SJCRH30 (cell line): ENCODE data around the gene TRIM60. TPM values are rescaled to one million over a fixed set of nuclear protein-coding genes. Genes with fewer than 3 reads are reported as not detected.
"Not testable (repeated sequence)": the region's sequence is repeated elsewhere in the genome, so short reads cannot be mapped to it uniquely, and the experiment has no call there.

ENCODE experiments used
- DNase-seq, 2 experiments: peaks; one replicate each; pipeline ENCODE4 v3.0.0-alpha.2; 2015 to 2020
- H3K27ac ChIP-seq: fragments of 250-450 bp; sonication (Bioruptor Pico); 2 replicates; pipeline ENCODE4 v1.5.1; 2020; ENCODE audit warnings: mild to moderate bottlenecking, moderate library complexity
- H3K27me3 ChIP-seq: fragments of 250-450 bp; sonication (Bioruptor Pico); 2 replicates; pipeline ENCODE4 v1.5.1; 2020; ENCODE audit warnings: mild to moderate bottlenecking, moderate library complexity
- H3K36me3 ChIP-seq: fragments of 250-450 bp; sonication (Bioruptor Pico); 2 replicates; pipeline ENCODE4 v1.5.1; 2020; ENCODE audit warnings: mild to moderate bottlenecking, moderate library complexity
- H3K4me1 ChIP-seq: fragments of 250-450 bp; sonication (Bioruptor Pico); 2 replicates; pipeline ENCODE4 v1.5.1; 2020; ENCODE audit warnings: mild to moderate bottlenecking, moderate library complexity
- H3K4me3 ChIP-seq: fragments of 250-450 bp; sonication (Bioruptor Pico); 2 replicates; pipeline ENCODE4 v1.5.1; 2020; ENCODE audit warnings: mild to moderate bottlenecking, moderate library complexity
- H3K9me3 ChIP-seq: fragments of 250-450 bp; sonication (Bioruptor Pico); replicated peaks from 2 replicates; pipeline ENCODE4 v1.5.1; 2020; ENCODE audit warnings: mild to moderate bottlenecking, moderate library complexity
- total RNA-seq: library from RNA; depleted of rRNA; stranded (reverse); fragments of >200 nt; shearing (Covaris generic); gene quantifications from 2 replicates; pipeline ENCODE4 v1.2.3, GENCODE V29; 2014

TRIM60 gene
- total RNA-seq, 1 experiment from 2014 or later: not detected

DNA sequence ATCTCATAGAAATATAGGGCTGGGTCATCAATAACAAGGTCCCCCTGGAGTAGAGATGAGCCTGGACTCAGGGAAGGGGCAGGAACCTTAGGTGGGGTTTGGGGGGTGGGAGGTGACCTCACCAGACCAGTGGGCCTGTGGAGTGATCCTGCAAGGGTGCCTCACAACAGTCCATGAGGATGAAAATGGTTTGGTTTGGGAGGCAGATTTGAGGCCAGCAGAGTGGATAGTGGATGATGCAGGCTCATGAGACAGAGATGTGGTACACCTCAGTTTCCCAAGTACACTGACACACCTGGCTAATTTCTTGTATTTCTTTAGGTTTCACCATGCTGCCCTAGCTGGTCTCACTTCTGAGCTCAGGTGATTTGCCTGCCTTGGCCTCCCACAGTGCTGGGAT lies 18.1 kb upstream of the TRIM60 start:
- DNase-seq: no peak
- no peaks in the 10 kb centered on the region for H3K27me3 ChIP-seq

DNA sequence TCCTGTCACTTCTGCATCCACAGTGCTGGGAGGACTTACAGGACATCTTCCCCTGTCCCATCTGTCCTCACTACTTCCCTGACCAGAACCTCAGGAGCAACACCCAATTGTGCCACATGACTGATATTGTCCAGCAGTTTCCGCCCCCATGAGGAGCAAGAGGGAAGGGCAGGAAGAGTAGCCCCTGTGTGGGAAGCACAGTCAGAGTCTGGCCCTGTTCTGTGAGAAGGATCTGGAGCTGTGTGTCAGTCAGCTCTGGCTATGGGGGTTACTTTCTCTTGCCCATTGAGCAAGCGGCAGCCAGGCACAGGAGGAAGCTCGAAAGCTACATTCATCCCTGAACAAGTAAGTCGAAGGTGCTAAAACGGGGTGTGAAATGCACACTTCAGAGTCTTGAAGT lies 14.8 kb upstream of the TRIM60 start:
- no peaks in the 10 kb centered on the region for H3K9me3 ChIP-seq
- H3K27ac ChIP-seq: no peak overlapping the region
- H3K27me3 ChIP-seq: no peaks in the 10 kb centered on the region
- H3K36me3 ChIP-seq: no peaks in the 10 kb centered on the region
- H3K4me1 ChIP-seq: no peaks in the 10 kb centered on the region
- no peak overlapping the region for H3K4me3 ChIP-seq
- DNase-seq: peak; percentile 13 to 21

More for the DNA sequence above, 18.1 kb upstream of the TRIM60 start:
- Histone ChIP-seq H3K27ac (no peak overlapping the region), H3K4me1 (no peaks in the 10 kb centered on the region), H3K4me3 (no peak overlapping the region), H3K36me3 (no peaks in the 10 kb centered on the region), H3K9me3 (no peaks in the 10 kb centered on the region)

DNA sequence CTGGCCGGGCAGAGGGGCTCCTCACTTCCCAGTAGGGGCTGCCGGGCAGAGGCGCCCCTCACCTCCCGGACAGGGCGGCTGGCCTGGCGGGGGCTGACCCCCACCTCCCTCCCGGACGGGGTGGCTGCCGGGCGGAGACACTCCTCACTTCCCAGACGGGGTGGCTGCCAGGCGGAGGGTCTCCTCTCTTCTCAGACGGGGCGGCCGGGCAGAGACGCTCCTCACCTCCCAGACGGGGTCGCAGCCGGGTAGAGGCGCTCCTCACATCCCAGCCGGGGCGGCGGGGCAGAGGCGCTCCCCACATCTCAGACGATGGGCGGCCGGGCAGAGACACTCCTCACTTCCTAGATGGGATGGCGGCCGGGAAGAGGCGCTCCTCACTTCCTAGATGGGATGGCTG lies 11.8 kb upstream of the TRIM60 start:
- not testable (repeated sequence) for H3K27me3 ChIP-seq, H3K9me3 ChIP-seq, DNase-seq, H3K36me3 ChIP-seq, H3K4me1 ChIP-seq, H3K27ac ChIP-seq, H3K4me3 ChIP-seq

DNA sequence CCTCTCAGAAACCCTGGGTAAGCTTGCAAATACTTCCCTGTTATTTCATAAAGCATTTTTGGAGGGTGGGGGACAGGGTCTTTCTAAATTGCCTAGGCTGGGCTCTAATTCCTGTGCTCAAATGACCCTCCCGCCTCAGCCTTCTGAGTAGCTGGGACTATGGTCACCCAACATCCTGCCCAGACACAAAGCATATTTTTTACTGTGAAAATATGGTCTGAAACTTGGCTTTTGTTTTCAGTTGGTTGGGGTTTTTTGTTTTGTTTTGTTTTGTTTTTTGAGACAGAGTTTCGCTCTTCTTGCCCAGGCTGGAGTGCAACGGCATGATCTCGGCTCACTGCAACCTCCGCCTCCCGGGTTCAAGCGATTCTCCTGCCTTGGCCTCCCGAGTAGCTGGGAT lies 6.0 kb upstream of the TRIM60 start:
- not testable (repeated sequence) for H3K27ac ChIP-seq, H3K36me3 ChIP-seq, H3K9me3 ChIP-seq, H3K27me3 ChIP-seq, H3K4me1 ChIP-seq, DNase-seq, H3K4me3 ChIP-seq

DNA sequence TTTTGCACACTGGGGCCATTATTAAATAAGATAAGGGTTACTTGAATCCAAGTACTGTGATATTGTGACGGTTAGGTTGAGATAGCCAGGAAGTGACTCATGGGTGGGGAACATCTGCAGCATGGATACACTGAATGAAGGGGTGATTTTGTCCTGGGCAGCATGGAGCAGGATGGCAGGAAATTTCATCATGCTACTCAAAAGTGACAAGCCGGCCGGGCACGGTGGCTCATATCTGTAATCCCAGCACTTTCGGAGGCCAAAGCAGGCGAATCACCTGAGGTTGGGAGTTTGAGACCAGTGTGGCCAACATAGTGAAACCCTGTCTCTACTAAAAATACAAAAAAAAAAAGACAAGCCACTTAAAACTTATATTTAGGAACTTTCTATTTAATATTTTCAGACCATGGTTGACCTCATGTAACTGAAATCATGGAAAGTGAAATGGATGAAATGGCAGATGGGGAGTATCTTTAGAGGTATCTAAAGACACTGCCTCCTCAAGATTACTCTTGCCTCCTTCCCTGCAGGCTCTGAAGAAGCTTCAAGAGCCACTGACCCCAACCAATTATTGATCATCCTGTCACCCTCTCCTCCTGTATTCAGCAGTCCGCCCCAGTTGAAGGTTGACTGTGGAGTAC lies 3.9 kb upstream of the TRIM60 start:
- Histone ChIP-seq H3K9me3 (no peaks in the 10 kb centered on the region), H3K27ac (no peak overlapping the region), H3K27me3 (no peaks in the 10 kb centered on the region), H3K4me3 (no peak overlapping the region), H3K36me3 (no peaks in the 10 kb centered on the region), H3K4me1 (no peaks in the 10 kb centered on the region)
- DNase-seq: peak in 1 of 2 experiments; percentile 11

DNA sequence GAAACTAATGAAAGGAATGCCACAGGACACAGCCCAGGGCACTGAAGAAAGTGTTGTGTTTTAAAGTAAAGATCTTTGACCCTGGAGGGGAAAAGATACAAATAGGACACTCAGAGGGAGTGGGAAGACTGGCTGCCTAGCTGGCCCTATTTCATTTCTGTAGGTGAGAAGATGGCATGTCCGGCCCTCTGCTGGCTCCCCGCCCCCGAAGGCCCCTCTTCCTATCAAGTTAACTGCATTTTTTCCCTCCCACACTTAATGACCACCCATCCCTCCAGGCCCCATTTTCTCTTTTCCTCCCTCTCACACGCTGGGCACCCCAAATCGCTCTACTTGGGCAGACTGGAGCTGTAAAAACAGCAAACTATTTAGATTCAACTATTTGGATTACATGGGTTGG lies 16.4 kb downstream of the TRIM60 start:
- Histone ChIP-seq H3K4me1 (no peaks in the 10 kb centered on the region), H3K36me3 (no peaks in the 10 kb centered on the region), H3K9me3 (no peaks in the 10 kb centered on the region)

DNA sequence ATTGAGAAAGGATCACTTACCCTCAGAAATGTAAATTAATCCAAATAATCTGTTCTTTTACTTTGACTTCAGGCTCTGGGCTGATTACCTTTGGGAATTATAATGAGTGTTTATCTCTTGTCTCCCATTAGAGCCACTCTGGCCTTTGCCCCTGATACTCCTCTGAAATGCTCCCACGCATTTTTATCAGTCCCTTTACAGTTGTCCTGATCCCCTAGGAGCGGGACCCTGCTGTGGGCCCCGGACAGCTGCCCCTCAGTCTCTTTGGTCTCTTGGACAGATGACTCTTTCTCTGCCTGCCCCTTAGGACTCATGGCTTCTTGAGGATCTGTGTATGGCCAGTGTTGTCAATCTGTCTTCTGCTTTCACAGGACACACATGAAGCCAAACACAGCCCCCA lies 20.8 kb downstream of the TRIM60 start:
- Histone ChIP-seq H3K4me3 (no peak overlapping the region), H3K9me3 (no peaks in the 10 kb centered on the region), H3K4me1 (no peaks in the 10 kb centered on the region), H3K36me3 (no peaks in the 10 kb centered on the region), H3K27me3 (no peaks in the 10 kb centered on the region), H3K27ac (no peak overlapping the region)
- DNase-seq: peak in 1 of 2 experiments; percentile 4

More for the DNA sequence above, 16.4 kb downstream of the TRIM60 start:
- no peaks in the 10 kb centered on the region for H3K27me3 ChIP-seq
- no peak overlapping the region for H3K4me3 ChIP-seq
- no peak for DNase-seq
- H3K27ac ChIP-seq: no peak overlapping the region

DNA sequence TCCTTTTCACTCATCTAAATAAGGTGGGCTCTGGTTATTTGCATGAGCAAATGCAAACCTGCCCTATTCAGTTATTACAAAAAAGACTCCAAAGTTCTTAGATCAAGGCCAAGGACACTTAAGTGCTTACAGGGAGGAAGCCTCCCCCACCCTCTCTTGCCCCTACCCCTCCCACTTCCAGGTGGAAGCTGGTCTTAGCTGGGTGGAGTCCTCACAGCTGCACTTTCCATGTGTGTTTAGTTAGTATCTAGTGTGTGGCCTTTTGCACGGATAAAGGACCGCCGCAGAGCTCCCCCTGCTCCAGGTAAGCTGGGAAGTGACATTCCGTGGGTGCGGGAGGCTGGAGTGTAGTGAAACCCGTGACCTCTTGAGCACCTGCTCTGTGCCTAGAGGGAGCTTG lies 21.8 kb downstream of the TRIM60 start, which contains the start of gene TRIM75:
Gene TRIM75 (plus strand): TSS at position 222 of the 400 bp plus-strand sequence. CDS start 5,282 bp downstream, outside the sequence.
- no peak for DNase-seq
- H3K9me3 ChIP-seq: no peaks in the 10 kb centered on the region
- H3K27ac ChIP-seq: no peak within 1 kb of the TSS
- H3K4me3 ChIP-seq: no peak within 1 kb of the TSS
- H3K4me1 ChIP-seq: peaks cover 5% of the 10 kb centered on the region
- H3K36me3 ChIP-seq: no peaks in the 10 kb centered on the region
- no peaks in the 10 kb centered on the region for H3K27me3 ChIP-seq

DNA sequence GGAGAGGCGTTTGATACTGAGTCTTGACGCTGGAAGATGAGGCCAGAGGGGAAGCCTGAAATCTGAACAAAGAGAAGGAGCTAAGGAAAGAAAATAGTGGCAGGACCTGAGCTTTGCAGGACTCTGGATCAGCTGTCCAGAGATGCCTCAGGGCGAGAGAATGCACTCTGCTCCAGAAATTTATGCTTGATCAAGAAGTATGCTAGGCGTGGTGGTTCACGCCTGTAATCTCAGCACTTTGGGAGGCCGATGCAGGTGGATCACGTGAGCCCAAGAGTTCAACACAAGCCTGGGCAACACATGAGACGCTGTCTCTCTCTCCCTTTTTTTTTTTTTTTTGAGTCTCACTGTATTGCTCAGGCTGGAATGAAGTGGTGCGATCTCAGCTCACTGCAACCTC lies 23.8 kb downstream of the TRIM60 start:
- Histone ChIP-seq H3K36me3 (no peaks in the 10 kb centered on the region), H3K4me3 (no peak overlapping the region), H3K9me3 (no peaks in the 10 kb centered on the region), H3K27me3 (no peaks in the 10 kb centered on the region), H3K4me1 (peaks cover 15% of the 10 kb centered on the region), H3K27ac (no peak overlapping the region)
- DNase-seq: no peak

DNA sequence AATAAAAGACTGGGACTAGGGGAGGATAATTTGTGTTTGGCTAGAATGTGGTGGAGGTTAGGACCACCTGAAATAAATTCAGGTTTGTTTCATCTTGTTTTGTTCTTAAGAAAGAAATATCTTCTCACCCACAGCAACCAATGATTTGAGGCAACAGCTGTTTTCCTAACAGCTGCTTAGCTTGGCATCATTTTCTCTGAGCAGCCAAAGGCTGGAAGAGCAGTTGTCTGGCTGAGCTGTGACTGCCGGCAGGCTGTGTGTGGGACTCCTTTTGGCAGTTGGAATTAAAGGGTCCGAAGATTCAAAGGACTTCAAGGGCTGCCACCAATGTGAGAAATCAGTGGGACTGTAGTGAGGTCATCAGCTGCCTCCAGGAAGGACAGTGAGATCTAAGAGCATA lies 26.9 kb downstream of the TRIM60 start:
- peak; percentile 71 to 87 for DNase-seq
- Histone ChIP-seq H3K27me3 (no peaks in the 10 kb centered on the region), H3K27ac (peak overlapping the region; percentile 78)

DNA sequence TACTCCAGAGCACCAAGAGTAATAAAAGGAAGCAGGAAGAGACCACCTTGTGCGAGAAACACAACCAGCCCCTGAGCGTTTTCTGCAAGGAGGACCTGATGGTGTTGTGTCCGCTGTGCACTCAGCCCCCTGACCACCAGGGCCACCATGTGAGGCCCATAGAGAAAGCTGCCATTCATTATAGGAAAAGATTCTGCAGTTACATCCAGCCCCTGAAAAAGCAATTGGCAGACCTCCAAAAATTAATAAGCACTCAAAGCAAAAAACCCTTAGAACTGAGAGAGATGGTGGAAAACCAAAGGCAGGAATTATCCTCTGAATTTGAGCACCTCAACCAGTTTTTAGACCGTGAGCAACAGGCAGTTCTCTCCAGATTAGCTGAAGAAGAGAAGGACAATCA lies 27.6 kb downstream of the TRIM60 start:
- Histone ChIP-seq H3K4me3 (peak overlapping the region; percentile 29), H3K36me3 (no peaks in the 10 kb centered on the region), H3K9me3 (no peaks in the 10 kb centered on the region), H3K27me3 (no peaks in the 10 kb centered on the region), H3K27ac (peak overlapping the region; percentile 78), H3K4me1 (peaks cover 15% of the 10 kb centered on the region)
- DNase-seq: peak; percentile 45 to 70

More for the DNA sequence above, 26.9 kb downstream of the TRIM60 start:
- Histone ChIP-seq H3K4me3 (peak overlapping the region; percentile 29), H3K36me3 (no peaks in the 10 kb centered on the region), H3K9me3 (no peaks in the 10 kb centered on the region), H3K4me1 (peaks cover 15% of the 10 kb centered on the region)

DNA sequence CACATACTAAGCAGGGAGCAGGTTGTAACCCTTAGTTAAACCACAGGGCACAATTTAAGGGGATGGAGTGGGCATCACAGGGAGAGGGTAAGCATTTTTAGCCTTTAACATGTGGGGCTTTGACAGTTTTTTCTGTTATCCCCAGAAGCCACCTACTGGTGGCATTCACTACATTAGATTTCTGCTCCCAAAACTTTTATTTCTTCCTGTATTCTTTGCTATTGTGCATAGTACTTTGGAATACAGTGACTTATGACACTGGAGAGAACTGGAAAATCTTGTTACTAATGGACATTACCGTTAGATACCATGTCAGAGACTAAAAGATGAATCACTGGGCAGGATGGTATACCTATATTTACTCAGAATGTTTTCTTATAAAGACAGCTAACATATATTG lies 29.1 kb downstream of the TRIM60 start:
- Histone ChIP-seq H3K36me3 (no peaks in the 10 kb centered on the region), H3K9me3 (no peaks in the 10 kb centered on the region), H3K27me3 (no peaks in the 10 kb centered on the region), H3K4me3 (no peak overlapping the region), H3K27ac (no peak overlapping the region), H3K4me1 (peaks cover 15% of the 10 kb centered on the region)
- peak in 1 of 2 experiments; percentile 17 for DNase-seq

DNA sequence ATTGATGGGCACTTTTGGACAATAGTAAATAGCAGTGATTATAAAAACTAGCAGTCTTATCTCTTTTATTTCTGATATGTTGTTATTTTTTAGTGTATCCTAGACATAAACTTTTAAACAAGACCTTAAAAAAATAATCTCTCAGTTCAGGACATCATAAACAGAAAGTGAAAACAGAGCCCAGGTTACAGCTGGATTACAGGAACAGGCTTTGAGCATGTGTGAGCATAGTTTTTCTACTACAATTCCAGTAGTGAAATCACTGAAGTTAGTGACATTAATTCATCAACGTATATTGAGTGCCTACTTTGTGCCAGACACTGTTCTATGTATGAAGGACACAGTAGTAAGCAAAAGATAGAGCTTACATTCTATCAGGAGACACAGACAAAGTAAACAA lies 38.8 kb downstream of the TRIM60 start:
- Histone ChIP-seq H3K4me3 (no peak overlapping the region), H3K27ac (no peak overlapping the region), H3K27me3 (no peaks in the 10 kb centered on the region), H3K9me3 (no peaks in the 10 kb centered on the region), H3K4me1 (no peaks in the 10 kb centered on the region), H3K36me3 (no peaks in the 10 kb centered on the region)
- no peak for DNase-seq

DNA sequence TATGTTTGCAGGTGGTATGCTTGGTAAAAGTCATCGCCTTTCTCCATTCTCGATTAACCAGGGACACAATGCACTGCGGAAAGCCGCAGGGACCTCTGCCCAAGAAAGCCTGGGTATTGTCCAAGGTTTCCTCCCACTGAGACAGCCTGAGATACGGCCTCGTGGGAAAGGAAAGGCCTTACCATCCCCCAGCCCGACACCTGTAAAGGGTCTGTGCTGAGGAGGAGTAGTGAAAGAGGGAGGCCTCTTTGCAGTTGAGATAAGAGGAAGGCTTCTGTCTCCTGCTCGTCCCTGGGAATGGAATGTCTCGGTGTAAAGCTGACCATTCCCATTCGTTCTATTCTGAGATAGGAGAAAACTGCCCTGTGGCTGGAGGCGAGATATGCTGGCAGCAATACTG lies 41.5 kb downstream of the TRIM60 start:
- not testable (repeated sequence) for DNase-seq, H3K36me3 ChIP-seq, H3K4me3 ChIP-seq, H3K27ac ChIP-seq, H3K4me1 ChIP-seq, H3K9me3 ChIP-seq, H3K27me3 ChIP-seq

DNA sequence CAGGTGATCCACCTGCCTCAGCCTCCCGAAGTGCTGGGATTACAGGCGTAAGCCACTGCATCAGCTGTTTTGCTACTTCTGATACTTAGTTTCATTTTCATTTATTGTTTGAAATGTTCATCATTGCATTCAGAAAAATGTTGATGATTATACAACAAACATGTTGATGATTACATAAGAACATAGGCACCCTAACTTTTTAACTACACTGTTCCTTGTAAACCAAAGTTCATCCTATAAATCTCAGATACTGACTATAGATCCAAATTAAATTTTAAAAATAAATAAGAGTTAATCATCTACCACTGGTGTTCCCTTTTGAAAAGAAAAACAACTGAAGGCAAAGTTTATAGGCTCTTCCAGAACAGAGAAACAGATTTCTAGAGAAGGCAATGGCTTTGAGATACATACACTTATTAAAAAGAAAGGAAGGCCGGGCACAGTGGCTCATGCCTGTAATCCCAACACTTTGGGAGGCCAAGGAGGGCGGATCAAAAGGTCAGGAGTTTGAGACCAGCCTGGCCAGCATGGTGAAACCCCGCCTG lies 45.3 kb downstream of the TRIM60 start:
- H3K27ac ChIP-seq: no peak overlapping the region
- no peak for DNase-seq
- no peaks in the 10 kb centered on the region for H3K9me3 ChIP-seq
- no peaks in the 10 kb centered on the region for H3K27me3 ChIP-seq
- H3K4me1 ChIP-seq: no peaks in the 10 kb centered on the region
- no peaks in the 10 kb centered on the region for H3K36me3 ChIP-seq
- H3K4me3 ChIP-seq: no peak overlapping the region

DNA sequence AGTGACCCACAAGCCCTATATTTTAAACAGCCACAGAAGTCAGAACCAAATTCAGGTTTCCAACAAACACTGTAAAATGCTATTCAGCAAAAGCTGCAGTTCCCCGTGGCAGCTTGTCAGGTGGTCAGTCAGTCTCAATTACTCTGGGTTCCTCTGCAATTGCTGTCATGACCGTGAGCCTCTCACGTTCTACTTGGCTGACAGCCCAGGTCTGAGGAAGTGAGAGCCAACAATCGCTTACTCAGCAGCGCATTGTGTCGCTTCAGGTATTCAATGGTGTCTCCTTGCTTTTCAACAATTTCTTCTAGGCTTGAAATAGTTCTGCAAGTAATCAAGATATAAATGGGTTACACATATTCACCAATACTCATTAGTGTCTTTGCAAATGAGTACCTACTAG lies 47.7 kb downstream of the TRIM60 start:
- Histone ChIP-seq H3K4me1 (no peaks in the 10 kb centered on the region), H3K27me3 (no peaks in the 10 kb centered on the region), H3K36me3 (no peaks in the 10 kb centered on the region), H3K4me3 (no peak overlapping the region), H3K27ac (no peak overlapping the region), H3K9me3 (no peaks in the 10 kb centered on the region)
- DNase-seq: peak in 1 of 2 experiments; percentile 5
